GM18526 (cell line): ENCODE data around the gene ADIPOQ.
A peak's percentile ranks its signal among the peaks of the same experiment; 100 is the strongest.

Source experiments
- POLR2A ChIP-seq: IDR thresholded peaks from 3 replicates; pipeline ENCODE4 v1.6.1; 2011; ENCODE audit not compliant: insufficient read length; ENCODE audit errors: extremely low read depth

ADIPOQ gene

GRCh38 chr3:186842426-186843038, at the start of gene ADIPOQ:
Gene ADIPOQ (plus strand): TSS chr3:186842710. CDS start chr3:186853059, 10,349 bp downstream.
- TF ChIP-seq POLR2A, result no peak

DNA sequence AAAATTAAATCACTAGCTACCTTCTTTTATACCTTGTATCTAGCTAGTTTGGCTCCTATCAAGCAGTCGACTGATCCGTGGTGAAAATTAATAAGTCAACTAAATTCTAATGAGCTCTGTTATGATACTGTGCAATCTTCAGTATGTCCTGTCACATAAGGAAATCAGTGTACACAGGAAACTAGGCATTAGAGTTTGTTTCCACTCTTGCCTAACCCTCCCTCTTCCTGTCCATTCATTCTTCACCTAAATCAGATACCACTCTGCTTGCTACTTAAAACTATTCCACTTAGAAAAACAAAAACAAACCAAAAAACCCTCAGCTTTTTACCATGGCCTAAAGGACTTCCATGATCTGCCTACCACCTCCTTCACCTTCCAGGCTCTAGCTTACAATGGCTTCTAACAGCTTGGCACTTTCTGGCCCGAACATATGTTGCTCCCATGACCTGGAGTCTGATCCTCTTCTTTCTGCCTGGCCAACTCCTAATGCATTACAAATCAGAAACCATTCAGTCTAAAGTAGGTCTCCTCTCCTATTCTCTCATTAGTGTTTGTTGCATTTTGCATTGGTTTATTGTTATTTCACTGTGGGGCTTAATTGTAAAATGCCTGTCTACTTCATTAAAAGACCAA, 44.2 kb upstream of the ADIPOQ start:
- TF ChIP-seq POLR2A, result no peak

- TF ChIP-seq POLR2A, result no peak
These were observed 42.2 kb upstream of the ADIPOQ start for GRCh38 chr3:186800285-186800684.

GRCh38 chr3:186802701-186803100, 39.8 kb upstream of the ADIPOQ start:
- TF ChIP-seq POLR2A, result no peak

DNA sequence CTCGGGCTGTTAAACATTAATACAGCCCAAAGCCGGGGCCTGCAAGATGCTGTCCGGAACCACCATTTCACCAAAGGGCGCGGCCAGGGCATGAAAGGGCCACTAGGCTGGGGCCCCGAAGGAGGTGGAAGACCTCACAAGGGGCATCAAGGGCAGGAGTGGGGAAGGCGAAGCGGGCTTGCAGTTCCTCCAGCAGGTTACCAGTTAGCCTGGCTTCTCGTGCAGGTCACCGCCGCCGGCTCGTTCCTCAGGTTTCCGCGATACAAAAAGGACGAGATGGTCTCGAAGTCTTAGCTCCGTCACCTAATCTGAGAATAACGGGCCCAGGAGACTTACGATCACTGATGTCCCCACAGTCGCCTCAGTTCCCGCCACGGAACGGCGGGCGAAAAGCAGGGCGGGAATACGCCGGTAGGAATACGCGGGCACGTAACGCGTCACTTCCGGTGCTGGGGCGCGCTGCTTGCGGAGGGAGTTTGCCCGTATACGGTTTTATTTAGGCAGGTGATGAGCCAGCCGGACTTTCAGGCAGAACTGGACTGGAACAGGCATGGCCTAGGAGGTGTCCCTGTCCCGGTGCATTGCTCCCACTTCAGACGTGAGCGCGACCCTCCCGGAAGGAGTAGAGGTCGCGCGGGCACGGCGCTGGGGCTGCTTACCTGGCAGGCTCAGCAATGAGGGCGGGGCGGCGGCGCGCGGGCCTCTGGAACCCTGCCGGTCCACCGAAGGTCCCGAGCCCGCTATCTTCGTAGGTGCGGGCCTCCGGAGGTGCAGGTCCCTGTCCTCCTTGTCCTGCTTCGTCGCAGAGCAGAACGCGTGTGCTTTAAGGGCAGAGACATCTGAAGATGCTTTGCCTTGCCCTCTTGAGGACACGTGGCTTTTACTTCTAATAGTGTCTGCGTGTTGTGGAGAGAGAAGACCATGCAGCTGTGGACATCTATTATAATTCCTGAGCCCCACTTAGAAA, 36.1 kb upstream of the ADIPOQ start, which contains the start of gene RFC4:
Gene RFC4 (minus strand): TSS at position 394 of the 967 bp plus-strand sequence. CDS start 1,769 bp downstream, outside the sequence.
- peak; percentile 76 for TF ChIP-seq POLR2A

- TF ChIP-seq POLR2A, result no peak
These were observed 35.3 kb upstream of the ADIPOQ start for GRCh38 chr3:186807231-186807630.

GRCh38 chr3:186810336-186810996, 32.0 kb upstream of the ADIPOQ start:
- TF ChIP-seq POLR2A, result no peak

DNA sequence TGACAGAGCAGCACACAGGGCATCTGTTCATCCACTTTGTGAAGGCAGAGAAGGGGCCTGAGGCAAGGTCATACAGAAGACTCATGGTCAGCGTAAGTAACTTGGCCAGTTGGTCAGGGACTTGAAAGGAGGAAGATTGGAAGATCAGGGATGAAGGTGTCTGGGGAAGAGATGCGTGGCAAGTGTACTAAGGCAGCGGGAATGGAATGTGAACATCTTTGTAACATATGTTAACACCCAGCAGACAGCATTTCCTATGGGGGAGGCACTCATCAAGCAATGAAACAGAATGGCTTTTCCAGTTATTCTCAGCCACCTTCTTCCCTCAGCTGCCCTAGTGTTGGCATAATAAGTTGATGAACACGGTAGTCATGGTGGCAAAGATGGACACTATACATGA, 28.4 kb upstream of the ADIPOQ start:
- TF ChIP-seq POLR2A, result no peak

DNA sequence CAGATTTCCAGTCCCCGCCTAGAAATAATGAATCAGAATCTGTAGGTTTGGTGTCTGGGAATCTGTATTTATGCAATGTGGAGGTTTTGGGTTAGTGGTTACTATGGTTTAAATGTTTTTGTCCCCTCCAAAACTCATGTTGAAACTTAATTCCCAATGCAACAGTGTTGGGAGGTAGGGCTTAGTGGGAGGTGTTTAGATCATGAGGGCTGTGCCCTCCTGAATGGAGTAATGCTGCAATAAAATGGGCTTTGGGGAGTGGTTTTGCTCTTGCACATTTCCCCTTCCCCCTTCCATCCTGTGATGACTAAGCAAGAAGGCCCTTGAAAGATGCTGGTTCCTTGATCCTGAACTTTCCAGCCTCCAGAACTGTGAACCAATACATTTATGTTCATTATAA, 27.1 kb upstream of the ADIPOQ start:
- no peak for TF ChIP-seq POLR2A

GRCh38 chr3:186818516-186818915, 24.0 kb upstream of the ADIPOQ start:
- TF ChIP-seq POLR2A, result no peak

GRCh38 chr3:186818956-186819355, 23.6 kb upstream of the ADIPOQ start:
- TF ChIP-seq POLR2A, result no peak

- TF ChIP-seq POLR2A, result no peak
These were observed 20.8 kb upstream of the ADIPOQ start for GRCh38 chr3:186821429-186822387.

GRCh38 chr3:186823386-186823785, 19.1 kb upstream of the ADIPOQ start:
- TF ChIP-seq POLR2A, result no peak
